Measurements from ENCODE around the gene NPHS2.

DNA sequence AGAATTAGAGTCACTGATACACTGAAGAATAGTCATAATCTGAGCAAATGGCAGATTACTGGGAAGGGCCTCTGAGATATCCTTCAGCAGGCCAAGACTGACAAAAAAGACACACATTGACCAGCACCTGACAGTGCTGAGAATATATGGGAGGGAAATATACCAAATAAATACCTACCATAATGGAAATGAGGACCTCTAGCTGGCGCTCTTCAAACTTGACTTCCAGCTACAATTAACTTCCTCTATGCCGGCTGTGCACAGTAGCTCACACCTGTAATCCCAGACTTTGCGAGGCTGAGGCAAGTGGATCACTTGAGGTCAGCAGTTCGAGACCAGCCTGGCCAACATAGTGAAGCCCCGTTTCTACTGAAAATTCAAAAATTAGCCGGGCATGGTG is 69.5 kb downstream of the NPHS2 start:
- TF ChIP-seq, protein P1, sequence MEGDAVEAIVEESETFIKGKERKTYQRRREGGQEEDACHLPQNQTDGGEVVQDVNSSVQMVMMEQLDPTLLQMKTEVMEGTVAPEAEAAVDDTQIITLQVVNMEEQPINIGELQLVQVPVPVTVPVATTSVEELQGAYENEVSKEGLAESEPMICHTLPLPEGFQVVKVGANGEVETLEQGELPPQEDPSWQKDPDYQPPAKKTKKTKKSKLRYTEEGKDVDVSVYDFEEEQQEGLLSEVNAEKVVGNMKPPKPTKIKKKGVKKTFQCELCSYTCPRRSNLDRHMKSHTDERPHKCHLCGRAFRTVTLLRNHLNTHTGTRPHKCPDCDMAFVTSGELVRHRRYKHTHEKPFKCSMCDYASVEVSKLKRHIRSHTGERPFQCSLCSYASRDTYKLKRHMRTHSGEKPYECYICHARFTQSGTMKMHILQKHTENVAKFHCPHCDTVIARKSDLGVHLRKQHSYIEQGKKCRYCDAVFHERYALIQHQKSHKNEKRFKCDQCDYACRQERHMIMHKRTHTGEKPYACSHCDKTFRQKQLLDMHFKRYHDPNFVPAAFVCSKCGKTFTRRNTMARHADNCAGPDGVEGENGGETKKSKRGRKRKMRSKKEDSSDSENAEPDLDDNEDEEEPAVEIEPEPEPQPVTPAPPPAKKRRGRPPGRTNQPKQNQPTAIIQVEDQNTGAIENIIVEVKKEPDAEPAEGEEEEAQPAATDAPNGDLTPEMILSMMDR (IDR thresholded peaks at IDR 0.05; ENCODE audit: low read length), result no peak
- TF ChIP-seq EZH2 (optimal IDR thresholded peaks at IDR 0.05; ENCODE audit: low read depth, low read length), result no peak
